Endothelial cell of umbilical vein (primary cell): ENCODE data around the gene PALD1.

ENCODE experiments used
- EZH2 ChIP-seq: IDR thresholded peaks from 2 replicates; pipeline ENCODE4 v1.6.1; 2012; ENCODE audit warnings: borderline replicate concordance, low read depth, mild to moderate bottlenecking, moderate library complexity, low read length, inconsistent platforms; ENCODE audit not compliant: severe bottlenecking
- FOS ChIP-seq: IDR thresholded peaks from 2 replicates; pipeline ENCODE4 v1.6.1; 2011; ENCODE audit warnings: mild to moderate bottlenecking, low read length, moderate library complexity, borderline replicate concordance; ENCODE audit not compliant: insufficient read depth
- GATA2 ChIP-seq: IDR thresholded peaks from 2 replicates; pipeline ENCODE4 v1.7.0; 2011; ENCODE audit warnings: low read depth, mild to moderate bottlenecking, moderate library complexity, mixed read lengths, low read length; ENCODE audit not compliant: insufficient read length, insufficient read depth
- JUN ChIP-seq: IDR thresholded peaks from 2 replicates; pipeline ENCODE4 v1.6.1; 2011; ENCODE audit warnings: borderline replicate concordance, low read depth; ENCODE audit not compliant: insufficient read length, insufficient read depth
- POLR2A ChIP-seq: IDR thresholded peaks from 2 replicates; pipeline ENCODE4 v1.6.1; 2012; ENCODE audit warnings: low read depth, mild to moderate bottlenecking, control low read depth, low read length
- POLR2AphosphoS5 ChIP-seq: IDR thresholded peaks from 2 replicates; pipeline ENCODE4 v1.6.1; 2012; ENCODE audit warnings: low read depth, mild to moderate bottlenecking, control low read depth, low read length, moderate library complexity; ENCODE audit not compliant: insufficient read depth
- TF ChIP-seq, protein P1 (sequence below), 2 donors: IDR thresholded peaks; 1 replicate in 1 of 2; 2 replicates in 1 of 2; pipeline ENCODE4 v1.5.1; 2011; ENCODE audit warnings: low read length in 2 of 2, mild to moderate bottlenecking in 2 of 2, moderate library complexity in 2 of 2, control low read depth in 1 of 2, inconsistent platforms in 1 of 2, low read depth in 1 of 2; ENCODE audit not compliant: insufficient read depth in 1 of 2; ENCODE audit errors: extremely low read depth in 1 of 2
- TF ChIP-seq, protein P2 (sequence below): IDR thresholded peaks from 2 replicates; pipeline ENCODE4 v1.6.1; 2011; ENCODE audit not compliant: insufficient read depth, insufficient read length

DNA sequence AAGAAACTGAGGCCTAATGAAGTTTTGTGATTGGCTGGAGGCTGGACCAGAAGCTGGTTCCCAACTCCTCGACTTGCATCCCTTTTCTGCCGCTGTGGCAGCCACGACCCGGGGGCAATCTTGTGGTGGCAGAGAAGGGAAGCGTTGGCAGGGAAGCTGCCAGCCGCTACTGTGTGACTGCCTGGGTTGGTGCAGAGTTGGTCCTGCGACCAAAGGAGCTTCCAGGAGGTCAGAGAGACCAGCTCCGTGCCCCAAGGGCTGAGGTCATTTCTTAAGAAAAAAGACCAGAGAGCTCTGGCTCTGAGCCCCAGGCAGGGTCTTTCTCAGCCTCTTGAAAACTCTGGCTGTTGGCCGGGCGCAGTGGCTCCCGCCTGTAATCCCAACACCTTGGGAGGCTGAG lies 76.8 kb downstream of the PALD1 start:
- no peak for TF ChIP-seq POLR2A
- TF ChIP-seq, protein P1, sequence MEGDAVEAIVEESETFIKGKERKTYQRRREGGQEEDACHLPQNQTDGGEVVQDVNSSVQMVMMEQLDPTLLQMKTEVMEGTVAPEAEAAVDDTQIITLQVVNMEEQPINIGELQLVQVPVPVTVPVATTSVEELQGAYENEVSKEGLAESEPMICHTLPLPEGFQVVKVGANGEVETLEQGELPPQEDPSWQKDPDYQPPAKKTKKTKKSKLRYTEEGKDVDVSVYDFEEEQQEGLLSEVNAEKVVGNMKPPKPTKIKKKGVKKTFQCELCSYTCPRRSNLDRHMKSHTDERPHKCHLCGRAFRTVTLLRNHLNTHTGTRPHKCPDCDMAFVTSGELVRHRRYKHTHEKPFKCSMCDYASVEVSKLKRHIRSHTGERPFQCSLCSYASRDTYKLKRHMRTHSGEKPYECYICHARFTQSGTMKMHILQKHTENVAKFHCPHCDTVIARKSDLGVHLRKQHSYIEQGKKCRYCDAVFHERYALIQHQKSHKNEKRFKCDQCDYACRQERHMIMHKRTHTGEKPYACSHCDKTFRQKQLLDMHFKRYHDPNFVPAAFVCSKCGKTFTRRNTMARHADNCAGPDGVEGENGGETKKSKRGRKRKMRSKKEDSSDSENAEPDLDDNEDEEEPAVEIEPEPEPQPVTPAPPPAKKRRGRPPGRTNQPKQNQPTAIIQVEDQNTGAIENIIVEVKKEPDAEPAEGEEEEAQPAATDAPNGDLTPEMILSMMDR (IDR thresholded peaks at IDR 0.05; ENCODE audit: extremely low read depth in 1 of 2, insufficient read depth in 1 of 2, low read depth in 1 of 2, low read length in 2 of 2), result no peak
- TF ChIP-seq POLR2AphosphoS5, result no peak
- TF ChIP-seq, protein P2, sequence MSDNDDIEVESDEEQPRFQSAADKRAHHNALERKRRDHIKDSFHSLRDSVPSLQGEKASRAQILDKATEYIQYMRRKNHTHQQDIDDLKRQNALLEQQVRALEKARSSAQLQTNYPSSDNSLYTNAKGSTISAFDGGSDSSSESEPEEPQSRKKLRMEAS, result no peak
- no peak for TF ChIP-seq FOS
- no peak for TF ChIP-seq EZH2
- TF ChIP-seq GATA2, result no peak
- TF ChIP-seq JUN, result no peak
